ENCODE data around the gene MYO15A. TPM values are rescaled to one million over a fixed set of nuclear protein-coding genes. Genes with fewer than 3 reads are reported as not detected.

The MYO15A gene
- total RNA-seq, 8 experiments from 2014 or later: 0.14 to 4.9 (median 1.2) TPM

- 72 to 94% (median 81%) methylated on average over 3 to 5 of the region's 10 CpGs; no CpG with 5 or more reads in 6 of the 10 experiments for WGBS, 10 experiments
- H3K27ac ChIP-seq: no peak overlapping the region
Observed at GRCh38 chr17:18228176-18228682, 119.7 kb downstream of the MYO15A start.

GRCh38 chr17:18229254-18229653 is 120.7 kb downstream of the MYO15A start:
- in situ Hi-C loops (cut with MboI; ENCODE audit: low pct_unique_long_range_greater_than_20kb in 2 of 9, low sequenced_read_pairs in 9 of 9, unreplicated experiment in 9 of 9): no loop called here
- Histone ChIP-seq H3K4me3 (no peak overlapping the region), H3K4me1 (replicated peaks in 1 of 2) (peaks cover 38 to 62% of the 10 kb centered on the region in 2 donors), H3K27ac (no peak overlapping the region)
- no peak for ATAC-seq (replicated peaks in 6 of 8)
- WGBS, 10 experiments: 20% methylated on average over 1 of the region's 4 CpGs; no CpG with 5 or more reads in 9 of the 10 experiments

More at GRCh38 chr17:18228176-18228682, 119.7 kb downstream of the MYO15A start:
- H3K4me3 ChIP-seq: no peak overlapping the region
- no peak for ATAC-seq (replicated peaks in 6 of 8)
- in situ Hi-C loops (cut with MboI; ENCODE audit: low pct_unique_long_range_greater_than_20kb in 2 of 9, low sequenced_read_pairs in 9 of 9, unreplicated experiment in 9 of 9): no loop called here
- peaks cover 39 to 65% of the 10 kb centered on the region in 2 donors for H3K4me1 ChIP-seq (replicated peaks in 1 of 2)

Other genes starting within 250 kb of the MYO15A start
- gene TOM1L2, start 136.4 kb upstream of the MYO15A start, total RNA-seq: 10 to 100 TPM; 21.0 to 61.1 (median 36.0) TPM
- 10 to 100 TPM in 1 of 8 experiments, 1 to 10 TPM in 7; 2.2 to 31.4 (median 5.8) TPM for gene DRC3, start 135.9 kb upstream of the MYO15A start, total RNA-seq
- gene ATPAF2, start 69.6 kb upstream of the MYO15A start, total RNA-seq: 10 to 100 TPM; 12.7 to 38.9 (median 23.2) TPM
- gene GID4, start 69.3 kb upstream of the MYO15A start, total RNA-seq: 10 to 100 TPM in 3 of 8 experiments, 1 to 10 TPM in 5; 6.0 to 13.0 (median 8.2) TPM
- 10 to 100 TPM; 16.8 to 40.1 (median 25.8) TPM for gene DRG2, start 20.8 kb upstream of the MYO15A start, total RNA-seq
- 100 to 1,000 TPM in 2 of 8 experiments, 10 to 100 TPM in 6; 60.4 to 140 (median 79.8) TPM for gene ALKBH5, start 75.1 kb downstream of the MYO15A start, total RNA-seq
- 10 to 100 TPM; 13.9 to 41.7 (median 23.3) TPM for gene LLGL1, start 116.9 kb downstream of the MYO15A start, total RNA-seq
- 100 to 1,000 TPM in 5 of 8 experiments, 10 to 100 TPM in 3; 62.9 to 150 (median 109) TPM for gene FLII, start 150.0 kb downstream of the MYO15A start, total RNA-seq
- 10 to 100 TPM in 5 of 8 experiments, 1 to 10 TPM in 3; 5.9 to 19.1 (median 13.0) TPM for gene MIEF2, start 151.9 kb downstream of the MYO15A start, total RNA-seq
- 10 to 100 TPM; 21.6 to 52.6 (median 28.4) TPM for gene TOP3A, start 206.2 kb downstream of the MYO15A start, total RNA-seq
- 10 to 100 TPM in 4 of 8 experiments, 1 to 10 TPM in 4; 6.1 to 16.4 (median 11.5) TPM for gene SMCR8, start 206.5 kb downstream of the MYO15A start, total RNA-seq